ENCODE measurements around the gene CDKN1A. TPM values are rescaled to one million over a fixed set of nuclear protein-coding genes. Genes with fewer than 3 reads are reported as not detected.
"Not testable (repeated sequence)": the region's sequence is repeated elsewhere in the genome, so short reads cannot be mapped to it uniquely, and the experiment has no call there.

CDKN1A gene
- total and polyA plus RNA-seq, 12 donors: 23.3 to 357 (median 61.2) TPM

DNA sequence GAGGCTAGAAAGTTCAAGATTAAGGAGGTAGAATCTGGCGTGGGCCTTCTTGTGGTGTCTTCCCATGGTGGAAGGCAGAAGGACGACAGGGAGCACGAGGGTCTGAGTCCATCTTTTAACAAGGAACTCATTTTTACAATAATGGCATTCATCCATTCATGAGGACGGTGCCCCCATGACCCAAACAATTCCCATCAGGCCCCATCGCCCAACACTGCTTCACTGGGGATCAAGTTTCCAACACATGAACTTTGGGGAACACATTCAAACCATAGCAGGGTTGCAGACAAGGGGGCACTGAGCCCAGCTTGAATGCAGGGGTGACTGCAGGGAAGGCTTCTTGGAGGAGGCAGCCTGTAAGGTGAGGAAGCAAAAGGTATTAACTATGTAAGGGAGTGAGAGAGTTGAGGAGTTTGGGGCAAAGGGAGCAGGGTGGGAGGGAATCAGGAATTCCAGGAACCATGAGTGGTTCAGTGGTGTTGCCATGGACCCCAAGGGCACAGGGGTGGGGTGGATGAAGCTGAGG is 24.6 kb downstream of the CDKN1A start:
- Histone ChIP-seq H3K36me3 (no peaks in the 10 kb centered on the region), H3K27me3 (no peaks in the 10 kb centered on the region), H3K4me3 (no peak overlapping the region), H3K4me1 (peaks cover 0 to 25% (median 0%) of the 10 kb centered on the region in 9 donors), H3K27ac (no peak overlapping the region), H3K9me3 (no peaks in the 10 kb centered on the region)
- no peak for DNase-seq
- intact Hi-C loops (cut with DNase I): no loop called here
- no peak for ATAC-seq
- WGBS, 2 donors: 89 to 96% methylated on average over 5 of the region's 5 CpGs
- TF ChIP-seq, protein P1, sequence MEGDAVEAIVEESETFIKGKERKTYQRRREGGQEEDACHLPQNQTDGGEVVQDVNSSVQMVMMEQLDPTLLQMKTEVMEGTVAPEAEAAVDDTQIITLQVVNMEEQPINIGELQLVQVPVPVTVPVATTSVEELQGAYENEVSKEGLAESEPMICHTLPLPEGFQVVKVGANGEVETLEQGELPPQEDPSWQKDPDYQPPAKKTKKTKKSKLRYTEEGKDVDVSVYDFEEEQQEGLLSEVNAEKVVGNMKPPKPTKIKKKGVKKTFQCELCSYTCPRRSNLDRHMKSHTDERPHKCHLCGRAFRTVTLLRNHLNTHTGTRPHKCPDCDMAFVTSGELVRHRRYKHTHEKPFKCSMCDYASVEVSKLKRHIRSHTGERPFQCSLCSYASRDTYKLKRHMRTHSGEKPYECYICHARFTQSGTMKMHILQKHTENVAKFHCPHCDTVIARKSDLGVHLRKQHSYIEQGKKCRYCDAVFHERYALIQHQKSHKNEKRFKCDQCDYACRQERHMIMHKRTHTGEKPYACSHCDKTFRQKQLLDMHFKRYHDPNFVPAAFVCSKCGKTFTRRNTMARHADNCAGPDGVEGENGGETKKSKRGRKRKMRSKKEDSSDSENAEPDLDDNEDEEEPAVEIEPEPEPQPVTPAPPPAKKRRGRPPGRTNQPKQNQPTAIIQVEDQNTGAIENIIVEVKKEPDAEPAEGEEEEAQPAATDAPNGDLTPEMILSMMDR (IDR thresholded peaks at IDR 0.05): no peak

DNA sequence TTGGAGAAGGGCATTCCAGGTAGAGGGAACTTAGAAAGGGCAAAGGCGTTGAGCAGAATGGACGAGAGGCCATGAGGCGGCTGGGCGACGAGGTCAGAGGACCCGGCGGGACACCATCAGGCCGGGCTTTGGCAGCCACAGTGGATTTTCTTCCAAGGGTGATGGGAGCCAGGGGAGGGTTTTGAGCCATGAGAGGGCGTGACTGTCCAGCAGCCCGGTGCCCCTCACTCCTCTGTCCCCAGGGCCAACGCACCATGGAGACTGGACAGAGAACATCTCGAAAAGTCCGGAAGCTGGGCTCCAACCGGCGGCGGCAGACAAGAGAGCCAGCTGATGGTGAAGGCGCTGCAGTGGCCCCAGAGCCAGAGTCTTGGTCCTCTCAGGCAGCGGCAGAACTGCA is 25.5 kb downstream of the CDKN1A start:
- DNase-seq: no peak
- WGBS, 2 donors: 94 to 96% methylated on average over 18 of the region's 18 CpGs
- TF ChIP-seq, protein P1 (IDR thresholded peaks at IDR 0.05): no peak
- no peak for ATAC-seq
- Histone ChIP-seq H3K36me3 (no peaks in the 10 kb centered on the region), H3K4me3 (no peak overlapping the region), H3K9me3 (no peaks in the 10 kb centered on the region), H3K27me3 (no peaks in the 10 kb centered on the region), H3K4me1 (peaks cover 0 to 21% (median 0%) of the 10 kb centered on the region in 9 donors), H3K27ac (no peak overlapping the region)
- intact Hi-C loops (cut with DNase I): no loop called here

DNA sequence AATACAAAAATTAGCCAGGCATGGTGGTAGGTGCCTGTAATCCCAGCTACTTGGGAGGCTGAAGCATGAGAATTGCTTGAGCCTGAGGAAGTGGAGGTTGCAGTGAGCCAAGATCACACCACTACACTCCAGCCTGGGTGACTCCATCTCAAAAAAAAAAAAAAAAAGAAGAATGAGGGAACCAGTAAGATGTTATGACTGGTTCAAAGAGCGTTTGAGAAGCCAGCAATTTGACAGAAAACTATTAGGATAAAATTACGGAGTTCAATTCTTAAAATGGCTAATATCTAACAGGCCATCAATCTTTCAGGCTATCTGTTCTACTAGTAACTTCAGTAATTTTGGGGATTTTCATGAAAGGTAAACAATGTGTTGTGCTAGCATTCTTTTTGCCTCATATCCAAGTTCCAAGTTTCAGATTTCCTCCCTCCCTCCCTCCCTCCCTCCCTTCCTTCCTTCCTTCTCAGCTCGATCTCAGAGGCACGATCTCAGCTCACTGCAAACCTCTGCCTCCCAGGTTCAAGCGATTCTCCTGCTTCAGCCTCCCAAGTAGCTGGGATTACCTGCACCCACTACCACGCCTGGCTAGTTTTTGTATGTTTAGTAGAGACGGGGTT is 26.6 kb downstream of the CDKN1A start:
- H3K4me3 ChIP-seq; H3K27me3 ChIP-seq; H3K9me3 ChIP-seq; ATAC-seq; DNase-seq; H3K36me3 ChIP-seq; H3K27ac ChIP-seq; intact Hi-C loops (cut with DNase I): not testable (repeated sequence)
- WGBS, 2 donors: 75% methylated on average over 7 of the region's 7 CpGs
- peaks cover 0 to 11% (median 0%) of the 10 kb centered on the region in 9 donors for H3K4me1 ChIP-seq

DNA sequence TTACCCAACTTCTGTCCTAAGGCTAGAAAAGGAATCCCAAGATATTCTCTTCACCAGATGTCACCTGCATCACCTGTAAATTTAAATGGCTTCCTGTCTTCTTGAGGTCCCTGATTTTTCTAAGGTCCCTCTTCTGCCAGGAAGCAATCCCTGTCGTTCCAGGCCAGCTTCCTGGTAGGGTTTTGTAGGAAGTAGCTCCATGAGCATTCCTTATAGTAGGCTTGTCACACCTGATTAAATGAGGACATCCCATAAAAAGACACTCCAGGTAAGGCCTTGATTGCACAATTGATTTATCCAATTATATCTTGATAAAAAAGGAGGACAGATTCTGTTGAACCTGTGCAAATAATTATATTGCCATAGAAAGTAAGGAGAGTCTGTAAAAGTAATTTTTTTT is 27.8 kb downstream of the CDKN1A start:
- DNase-seq: no peak
- intact Hi-C loops (cut with DNase I): no loop called here
- Histone ChIP-seq H3K4me3 (no peak overlapping the region), H3K36me3 (no peaks in the 10 kb centered on the region), H3K4me1 (peaks cover 0 to 4% (median 0%) of the 10 kb centered on the region in 9 donors), H3K27ac (no peak overlapping the region), H3K9me3 (no peaks in the 10 kb centered on the region), H3K27me3 (no peaks in the 10 kb centered on the region)
- no peak for ATAC-seq
- 50 to 68% methylated on average over 1 of the region's 1 CpG for WGBS, 2 donors
- TF ChIP-seq, protein P1 (IDR thresholded peaks at IDR 0.05): no peak

DNA sequence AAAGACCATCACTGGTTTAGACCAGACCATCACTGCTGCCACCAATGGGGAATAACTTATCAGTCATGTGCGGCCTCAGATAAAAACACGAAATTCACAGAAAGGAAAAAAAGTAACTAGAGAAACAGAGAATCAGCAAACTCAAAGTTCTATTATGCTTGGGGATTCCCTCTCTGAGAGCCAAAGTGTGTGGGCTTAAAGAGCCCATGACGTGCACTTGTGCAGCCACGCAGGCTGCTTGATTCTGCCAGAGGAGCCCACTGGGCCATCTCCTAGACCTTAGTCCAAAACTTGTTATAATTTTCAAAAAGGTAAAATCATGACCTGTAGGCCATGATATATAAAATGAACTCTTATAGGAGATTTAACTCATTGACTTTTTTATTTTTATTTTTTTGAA is 34.3 kb downstream of the CDKN1A start:
- DNase-seq (no peak), ATAC-seq (no peak)
- H3K27me3 ChIP-seq: no peaks in the 10 kb centered on the region
- H3K4me3 ChIP-seq: no peak overlapping the region
- no peak overlapping the region for H3K27ac ChIP-seq
- intact Hi-C loops (cut with DNase I): no loop called here
- TF ChIP-seq, protein P1 (IDR thresholded peaks at IDR 0.05): no peak
- no peaks in the 10 kb centered on the region for H3K36me3 ChIP-seq
- 84 to 88% methylated on average over 4 of the region's 4 CpGs for WGBS, 2 donors
- H3K9me3 ChIP-seq: no peaks in the 10 kb centered on the region
- H3K4me1 ChIP-seq: no peaks in the 10 kb centered on the region
